Activated CD4-positive, CD25-positive, alpha-beta regulatory T cell treated with anti-CD3 and anti-CD28 coated beads, Interleukin-2, amount 50 U/mL, for 16 hours (primary cell): ENCODE data around the gene MXI1.
"Not testable (repeated sequence)": the region's sequence is repeated elsewhere in the genome, so short reads cannot be mapped to it uniquely, and the experiment has no call there.

Experiments used
- DNase-seq: peaks from one replicate; pipeline ENCODE4 v3.0.0-alpha.2; 2020; ENCODE audit warnings: low read depth, low spot score

Gene MXI1

GRCh38 chr10:110181451-110181850 lies 26.0 kb upstream of the MXI1 start:
- no peak for DNase-seq

- DNase-seq: no peak
Observed at GRCh38 chr10:110181911-110182310, 25.5 kb upstream of the MXI1 start.

- DNase-seq: no peak
Observed at GRCh38 chr10:110184398-110184797, 23.0 kb upstream of the MXI1 start.

GRCh38 chr10:110185646-110186182 lies 21.7 kb upstream of the MXI1 start:
- DNase-seq: not testable (repeated sequence)

GRCh38 chr10:110190170-110190569 lies 17.2 kb upstream of the MXI1 start:
- DNase-seq: no peak

GRCh38 chr10:110192552-110192951 lies 14.9 kb upstream of the MXI1 start:
- DNase-seq: no peak

- no peak for DNase-seq
Observed at GRCh38 chr10:110200503-110200902, 6.9 kb upstream of the MXI1 start.

GRCh38 chr10:110201046-110201445 lies 6.4 kb upstream of the MXI1 start:
- not testable (repeated sequence) for DNase-seq

- DNase-seq: no peak
Observed at GRCh38 chr10:110203500-110204455, 3.6 kb upstream of the MXI1 start.

GRCh38 chr10:110205051-110205675 lies 2.2 kb upstream of the MXI1 start:
- DNase-seq: no peak

GRCh38 chr10:110207805-110208613 lies 604 bp downstream of the MXI1 start:
- DNase-seq: no peak

- DNase-seq: no peak
Observed at GRCh38 chr10:110208614-110209453, 1.4 kb downstream of the MXI1 start.

GRCh38 chr10:110209454-110209925 lies 2.1 kb downstream of the MXI1 start:
- no peak for DNase-seq

- no peak for DNase-seq
Observed at GRCh38 chr10:110209926-110210673, 2.7 kb downstream of the MXI1 start.

- peak; percentile 81 for DNase-seq
Observed at GRCh38 chr10:110210674-110211464, 3.5 kb downstream of the MXI1 start.

GRCh38 chr10:110211465-110211843 lies 4.0 kb downstream of the MXI1 start:
- no peak for DNase-seq

- no peak for DNase-seq
Observed at GRCh38 chr10:110212119-110213006, 5.0 kb downstream of the MXI1 start.

- DNase-seq: no peak
Observed at GRCh38 chr10:110214371-110214826, 7.0 kb downstream of the MXI1 start.
